HG02840 (cell line): ENCODE data around the gene SSBP2.
A peak's percentile ranks its signal among the peaks of the same experiment; 100 is the strongest.

ENCODE experiments used
- ATAC-seq: cut with Tn5 transposase; IDR thresholded peaks from one replicate; pipeline ENCODE4 v1.9.1; 2021; ENCODE audit warnings: mild to moderate bottlenecking, moderate library complexity, moderate number of reproducible peaks; ENCODE audit not compliant: unreplicated experiment, low FRiP score

The SSBP2 gene

GRCh38 chr5:81767938-81768337 is 17.0 kb upstream of the SSBP2 start:
- ATAC-seq, result no peak

- no peak for ATAC-seq
These were observed 16.2 kb upstream of the SSBP2 start for GRCh38 chr5:81767097-81767496.

GRCh38 chr5:81766611-81767010 is 15.7 kb upstream of the SSBP2 start:
- no peak for ATAC-seq

GRCh38 chr5:81763294-81763928 is 12.5 kb upstream of the SSBP2 start:
- ATAC-seq, result no peak

- ATAC-seq, result no peak
These were observed 12.0 kb upstream of the SSBP2 start for GRCh38 chr5:81762853-81763252.

- no peak for ATAC-seq
These were observed 11.5 kb upstream of the SSBP2 start for GRCh38 chr5:81762401-81762800.

GRCh38 chr5:81761970-81762369 is 11.1 kb upstream of the SSBP2 start:
- ATAC-seq, result no peak

GRCh38 chr5:81761270-81761669 is 10.4 kb upstream of the SSBP2 start:
- no peak for ATAC-seq

GRCh38 chr5:81760521-81760920 is 9.6 kb upstream of the SSBP2 start:
- no peak for ATAC-seq

GRCh38 chr5:81759632-81760005 is 8.7 kb upstream of the SSBP2 start:
- ATAC-seq, result no peak

- ATAC-seq, result no peak
These were observed 6.5 kb upstream of the SSBP2 start for GRCh38 chr5:81757404-81757803.

- ATAC-seq, result no peak
These were observed 5.1 kb upstream of the SSBP2 start for GRCh38 chr5:81756016-81756415.

GRCh38 chr5:81755320-81755719 is 4.4 kb upstream of the SSBP2 start:
- ATAC-seq, result no peak

- ATAC-seq, result no peak
These were observed 3.7 kb upstream of the SSBP2 start for GRCh38 chr5:81754621-81755020.

- no peak for ATAC-seq
These were observed 2.5 kb upstream of the SSBP2 start for GRCh38 chr5:81753429-81753828.

- no peak for ATAC-seq
These were observed 1.7 kb upstream of the SSBP2 start for GRCh38 chr5:81752644-81752963.

- no peak for ATAC-seq
These were observed 1.1 kb upstream of the SSBP2 start for GRCh38 chr5:81751836-81752643.

GRCh38 chr5:81750308-81751008 is 439 bp downstream of the SSBP2 start:
- ATAC-seq, result peak; percentile 18

- ATAC-seq, result peak; percentile 37
These were observed 1.2 kb downstream of the SSBP2 start for GRCh38 chr5:81749561-81750307.

GRCh38 chr5:81749192-81749560 is 1.7 kb downstream of the SSBP2 start:
- ATAC-seq, result no peak

- ATAC-seq, result no peak
These were observed 2.3 kb downstream of the SSBP2 start for GRCh38 chr5:81748556-81748955.
